SK-N-SH treated with all-trans-retinoic acid at 6 μM for 48 hours (cell line): ENCODE data around the gene TOP1.

Source experiments
- ATAC-seq: fragments of 200-7000 bp; cut with Tn5 transposase; 3 replicates; pipeline ENCODE4 v1.9.1; 2020; ENCODE audit warnings: mild to moderate bottlenecking, moderate library complexity
- ARNTL ChIP-seq: fragments of 450-650 bp; formaldehyde crosslinking; IDR thresholded peaks from 2 replicates; pipeline ENCODE4 v1.5.0; 2020; ENCODE audit warnings: low read depth, mild to moderate bottlenecking, moderate library complexity, borderline replicate concordance
- BACH2 ChIP-seq: fragments of 250-450 bp; sonication (Bioruptor Pico); IDR thresholded peaks from 2 replicates; pipeline ENCODE4 v1.9.0; 2021; ENCODE audit warnings: mild to moderate bottlenecking, borderline replicate concordance
- CREB5 ChIP-seq: fragments of 250-450 bp; sonication (Bioruptor Pico); IDR thresholded peaks from 2 replicates; pipeline ENCODE4 v1.5.1; 2020; ENCODE audit warnings: low read depth, mild to moderate bottlenecking, moderate library complexity
- CSRNP3 ChIP-seq: fragments of 250-450 bp; sonication (Bioruptor Pico); IDR thresholded peaks from 2 replicates; pipeline ENCODE4 v1.5.1; 2021; ENCODE audit warnings: mild to moderate bottlenecking, moderate library complexity
- ESRRG ChIP-seq: fragments of 250-450 bp; sonication (Bioruptor Pico); IDR thresholded peaks from 2 replicates; pipeline ENCODE4 v1.6.1; 2021; ENCODE audit warnings: mild to moderate bottlenecking
- GLIS3 ChIP-seq: fragments of 250-450 bp; sonication (Bioruptor Pico); IDR thresholded peaks from 2 replicates; pipeline ENCODE4 v1.5.0; 2020; ENCODE audit warnings: mild to moderate bottlenecking, moderate library complexity
- ISL1 ChIP-seq: fragments of 250-450 bp; sonication (Bioruptor Pico); IDR thresholded peaks from 2 replicates; pipeline ENCODE4 v2.1.2; 2022; ENCODE audit warnings: mild to moderate bottlenecking, moderate library complexity
- OSR1 ChIP-seq: fragments of 250-450 bp; sonication (Bioruptor Pico); IDR thresholded peaks from 2 replicates; pipeline ENCODE4 v1.8.0; 2022; ENCODE audit warnings: moderate library complexity, mild to moderate bottlenecking, inconsistent platforms
- PATZ1 ChIP-seq: fragments of 250-450 bp; sonication (Bioruptor Pico); IDR thresholded peaks from 2 replicates; pipeline ENCODE4 v1.8.0; 2020; ENCODE audit warnings: mild to moderate bottlenecking, moderate library complexity, borderline replicate concordance
- POU6F1 ChIP-seq: fragments of 250-450 bp; sonication (Bioruptor Pico); IDR thresholded peaks from 2 replicates; pipeline ENCODE4 v1.8.0; 2021; ENCODE audit warnings: low read depth, mild to moderate bottlenecking, moderate library complexity, borderline replicate concordance
- RARB ChIP-seq: fragments of 250-450 bp; sonication (Bioruptor Pico); IDR thresholded peaks from 2 replicates; pipeline ENCODE4 v1.8.0; 2021; ENCODE audit warnings: mild to moderate bottlenecking, moderate library complexity
- SNAI2 ChIP-seq: fragments of 250-450 bp; sonication (Bioruptor Pico); IDR thresholded peaks from 2 replicates; pipeline ENCODE4 v1.5.0; 2020; ENCODE audit warnings: mild to moderate bottlenecking, moderate library complexity
- TCF4 ChIP-seq: fragments of 250-450 bp; sonication (Bioruptor Pico); IDR thresholded peaks from 2 replicates; pipeline ENCODE4 v1.8.0; 2021; ENCODE audit warnings: mild to moderate bottlenecking, moderate library complexity, borderline replicate concordance
- TOX ChIP-seq: fragments of 250-450 bp; sonication (Bioruptor Pico); IDR thresholded peaks from 2 replicates; pipeline ENCODE4 v1.8.0; 2021; ENCODE audit warnings: mild to moderate bottlenecking, moderate library complexity, borderline replicate concordance
- TSHZ2 ChIP-seq: fragments of 250-450 bp; sonication (Bioruptor Pico); IDR thresholded peaks from 2 replicates; pipeline ENCODE4 v1.5.0; 2020; ENCODE audit warnings: mild to moderate bottlenecking, moderate library complexity
- ZC3H10 ChIP-seq: fragments of 250-450 bp; sonication (Bioruptor Pico); IDR thresholded peaks from 2 replicates; pipeline ENCODE4 v1.5.1; 2021; ENCODE audit warnings: mild to moderate bottlenecking, moderate library complexity
- ZFP3 ChIP-seq: fragments of 250-450 bp; sonication (Bioruptor Pico); IDR thresholded peaks from 2 replicates; pipeline ENCODE4 v1.5.0; 2020; ENCODE audit warnings: mild to moderate bottlenecking, moderate library complexity
- ZFP30 ChIP-seq: fragments of 450-650 bp; formaldehyde crosslinking; IDR thresholded peaks from 2 replicates; pipeline ENCODE4 v1.5.0; 2022; ENCODE audit warnings: mild to moderate bottlenecking, moderate library complexity
- ZNF565 ChIP-seq: fragments of 450-650 bp; formaldehyde crosslinking; conservative IDR thresholded peaks from 2 replicates; pipeline ENCODE4 v1.5.0; 2020; ENCODE audit warnings: low read depth, mild to moderate bottlenecking, moderate library complexity
- ZNF70 ChIP-seq: fragments of 450-650 bp; formaldehyde crosslinking; IDR thresholded peaks from 2 replicates; pipeline ENCODE4 v1.5.0; 2020; ENCODE audit warnings: mild to moderate bottlenecking, moderate library complexity
- ZNF8 ChIP-seq: fragments of 450-650 bp; formaldehyde crosslinking; IDR thresholded peaks from 2 replicates; pipeline ENCODE4 v1.5.0; 2020; ENCODE audit warnings: mild to moderate bottlenecking, moderate library complexity

Gene TOP1

GRCh38 chr20:41167481-41168253 lies 139.0 kb downstream of the TOP1 start:
- TF ChIP-seq ZFP30 (CRISPR knock-in tag) (no peak), ZNF70 (CRISPR knock-in tag) (no peak), ZC3H10 (CRISPR knock-in tag) (no peak), GLIS3 (CRISPR knock-in tag) (no peak), RARB (CRISPR knock-in tag) (no peak), TSHZ2 (CRISPR knock-in tag) (no peak), TCF4 (CRISPR knock-in tag) (no peak), ZFP3 (CRISPR knock-in tag) (no peak), TOX (no peak), ZNF8 (CRISPR knock-in tag) (no peak), OSR1 (CRISPR knock-in tag) (no peak), ARNTL (CRISPR knock-in tag) (no peak), CSRNP3 (no peak), SNAI2 (CRISPR knock-in tag) (no peak), BACH2 (no peak), ESRRG (no peak), ISL1 (no peak), POU6F1 (CRISPR knock-in tag) (no peak), CREB5 (CRISPR knock-in tag) (no peak)
- no peak for ATAC-seq

GRCh38 chr20:41168281-41169161 lies 139.9 kb downstream of the TOP1 start:
- ATAC-seq = no peak
- TF ChIP-seq OSR1 (CRISPR knock-in tag) (no peak), ESRRG (no peak), ZFP30 (CRISPR knock-in tag) (no peak), SNAI2 (CRISPR knock-in tag) (no peak), ZNF565 (CRISPR knock-in tag) (no peak), TOX (no peak), TCF4 (CRISPR knock-in tag) (no peak), TSHZ2 (CRISPR knock-in tag) (no peak), ARNTL (CRISPR knock-in tag) (no peak), ISL1 (no peak), BACH2 (no peak), ZNF8 (CRISPR knock-in tag) (no peak), POU6F1 (CRISPR knock-in tag) (no peak), PATZ1 (CRISPR knock-in tag) (no peak), CSRNP3 (no peak)
